Activated B cell treated with CpG ODN at 0.5 μM for 24 hours (primary cell): Measurements from ENCODE around the gene MOGAT3. TPM values are rescaled to one million over a fixed set of nuclear protein-coding genes. Genes with fewer than 3 reads are reported as not detected.

Experiments
- ATAC-seq: fragments of 200-7000 bp; cut with Tn5 transposase; one replicate; pipeline ENCODE4 v1.10.0; 2021; ENCODE audit warnings: low read depth, mild to moderate bottlenecking, moderate library complexity
- CTCF ChIA-PET: fragments of 350-600 bp; sonication (Branson Sonifier 250); formaldehyde crosslinking; loops from one replicate; lab custom pipeline; 2021; ENCODE audit warnings: antibody characterized with exemption; lab: Charles Lee
- POLR2A ChIA-PET: fragments of 350-600 bp; sonication (Branson Sonifier 250); formaldehyde crosslinking; loops from one replicate; lab custom pipeline; 2021; ENCODE audit warnings: antibody characterized with exemption; lab: Charles Lee
- DNase-seq: peaks from one replicate; pipeline ENCODE4 v3.0.0; 2022
- H3K27ac Mint-ChIP-seq: one replicate; pipeline ENCODE4 v1.8.0; 2020; ENCODE audit warnings: mixed read lengths
- H3K27me3 Mint-ChIP-seq: one replicate; pipeline ENCODE4 v1.8.0; 2021; ENCODE audit warnings: mixed read lengths
- H3K36me3 Mint-ChIP-seq: one replicate; pipeline ENCODE4 v1.8.0; 2021; ENCODE audit warnings: low read depth, mixed read lengths
- H3K4me1 Mint-ChIP-seq: one replicate; pipeline ENCODE4 v1.8.0; 2021; ENCODE audit warnings: mixed read lengths
- H3K4me3 Mint-ChIP-seq: one replicate; pipeline ENCODE4 v1.8.0; 2020; ENCODE audit warnings: mild to moderate bottlenecking, mixed read lengths
- H3K9me3 Mint-ChIP-seq: one replicate; pipeline ENCODE4 v1.8.0; 2020; ENCODE audit warnings: mixed read lengths
- CTCF ChIP-seq: fragments of 200-600 bp; IDR thresholded peaks from one replicate; pipeline ENCODE4 v1.8.0; 2022; ENCODE audit warnings: antibody characterized with exemption, mild to moderate bottlenecking
- intact Hi-C: fragments of 100-400 bp; cut with micrococcal nuclease; formaldehyde crosslinking; loops from one replicate; pipeline ENCODE4 v1.15.1; 2024
- total RNA-seq: library from RNA; stranded (reverse); gene quantifications from 2 replicates; pipeline ENCODE4 v1.2.3, GENCODE V29; 2022

Gene MOGAT3
- total RNA-seq, 1 donor from 2014 or later: not detected

- CTCF ChIA-PET: interaction anchor here (1.1 kb wide), 1 partner anchor 23 kb away, joined by 3 read pairs; no protein-coding TSS in a partner anchor
- Mint-ChIP-seq H3K4me3 (no peak overlapping the region), H3K36me3 (peaks cover 1% of the 10 kb centered on the region), H3K27me3 (peaks cover 58% of the 10 kb centered on the region), H3K27ac (no peak overlapping the region), H3K9me3 (no peaks in the 10 kb centered on the region), H3K4me1 (peaks cover 63% of the 10 kb centered on the region)
- intact Hi-C loops: no loop called here
- POLR2A ChIA-PET: interaction anchor here (0.7 kb wide), 1 partner anchor 76 kb away, joined by 3 read pairs; no protein-coding TSS in a partner anchor
- no peak for TF ChIP-seq CTCF
- DNase-seq (no peak), ATAC-seq (no peak)
Measured at GRCh38 chr7:101166909-101167644, 33.8 kb downstream of the MOGAT3 start.

GRCh38 chr7:101166648-101166908, 34.3 kb downstream of the MOGAT3 start:
- no peak overlapping the region for H3K4me3 Mint-ChIP-seq
- H3K27me3 Mint-ChIP-seq: peaks cover 54% of the 10 kb centered on the region
- peaks cover 1% of the 10 kb centered on the region for H3K36me3 Mint-ChIP-seq
- no peak for ATAC-seq
- no peak overlapping the region for H3K27ac Mint-ChIP-seq
- POLR2A ChIA-PET: interaction anchor here (0.7 to 1.2 kb wide), 2 partner anchors 77 to 79 kb away, joined by 3 read pairs; no protein-coding TSS in a partner anchor
- H3K9me3 Mint-ChIP-seq: no peaks in the 10 kb centered on the region
- TF ChIP-seq CTCF: no peak
- DNase-seq: no peak
- intact Hi-C loops: no loop called here
- peaks cover 58% of the 10 kb centered on the region for H3K4me1 Mint-ChIP-seq
- CTCF ChIA-PET: interaction anchor here (1.1 kb wide), 1 partner anchor 22 kb away, joined by 3 read pairs; no protein-coding TSS in a partner anchor

- H3K36me3 Mint-ChIP-seq: peaks cover 1% of the 10 kb centered on the region
- TF ChIP-seq CTCF: no peak
- POLR2A ChIA-PET: interaction anchor here (0.5 to 2.3 kb wide), 6 partner anchors 9 to 78 kb away, joined by 3 to 8 read pairs (median 4); partner anchors contain the start of genes FIS1, PLOD3 and ZNHIT1
Measured at GRCh38 chr7:101165958-101166647, 34.7 kb downstream of the MOGAT3 start.

GRCh38 chr7:101165075-101165957, 35.5 kb downstream of the MOGAT3 start, which contains the start of gene VGF:
VGF (minus strand) TSS chr7:101165569; CDS start chr7:101164843, 726 bp downstream.
- POLR2A ChIA-PET: interaction anchor here (0.5 to 2.3 kb wide), 8 partner anchors 9 to 1125 kb away, joined by 3 to 8 read pairs (median 4); partner anchors contain the start of genes FIS1, PLOD3 and ZNHIT1
- Mint-ChIP-seq H3K27ac (peak within 1 kb of the TSS; percentile 53), H3K4me3 (peak within 1 kb of the TSS; percentile 82), H3K36me3 (peaks cover 3% of the 10 kb centered on the region), H3K9me3 (no peaks in the 10 kb centered on the region), H3K4me1 (peaks cover 46% of the 10 kb centered on the region), H3K27me3 (peaks cover 42% of the 10 kb centered on the region)
- CTCF ChIA-PET: interaction anchor here (0.6 to 1.5 kb wide), 3 partner anchors 18 to 27 kb away, joined by 3 to 11 read pairs (median 4); no protein-coding TSS in a partner anchor
- peak; percentile 80 for ATAC-seq
- DNase-seq: peak; percentile 92
- intact Hi-C loops: loop anchor here (1.0 to 2.0 kb wide), 3 partner anchors 11 to 277 kb away; partner anchors contain the start of genes AP1S1, UFSP1 and ZNHIT1
- TF ChIP-seq CTCF: no peak

More at GRCh38 chr7:101165958-101166647, 34.7 kb downstream of the MOGAT3 start:
- Mint-ChIP-seq H3K4me1 (peaks cover 54% of the 10 kb centered on the region), H3K9me3 (no peaks in the 10 kb centered on the region), H3K4me3 (peak overlapping the region; percentile 82), H3K27ac (peak overlapping the region; percentile 50), H3K27me3 (peaks cover 49% of the 10 kb centered on the region)
- intact Hi-C loops: loop anchor here (1.0 to 2.0 kb wide), 3 partner anchors 12 to 277 kb away; partner anchors contain the start of genes AP1S1, UFSP1 and ZNHIT1
- DNase-seq (no peak), ATAC-seq (no peak)
- CTCF ChIA-PET: interaction anchor here (1.1 to 1.5 kb wide), 2 partner anchors 22 kb away, joined by 3 to 11 read pairs; no protein-coding TSS in a partner anchor
